ENCODE data around the gene TCOF1. TPM values are rescaled to one million over a fixed set of nuclear protein-coding genes. Genes with fewer than 3 reads are reported as not detected.
A peak's percentile ranks its signal among the peaks of the same experiment; 100 is the strongest.

TCOF1 gene
- total RNA-seq, 2 donors from 2014 or later, result 23.4 to 47.0 TPM

DNA sequence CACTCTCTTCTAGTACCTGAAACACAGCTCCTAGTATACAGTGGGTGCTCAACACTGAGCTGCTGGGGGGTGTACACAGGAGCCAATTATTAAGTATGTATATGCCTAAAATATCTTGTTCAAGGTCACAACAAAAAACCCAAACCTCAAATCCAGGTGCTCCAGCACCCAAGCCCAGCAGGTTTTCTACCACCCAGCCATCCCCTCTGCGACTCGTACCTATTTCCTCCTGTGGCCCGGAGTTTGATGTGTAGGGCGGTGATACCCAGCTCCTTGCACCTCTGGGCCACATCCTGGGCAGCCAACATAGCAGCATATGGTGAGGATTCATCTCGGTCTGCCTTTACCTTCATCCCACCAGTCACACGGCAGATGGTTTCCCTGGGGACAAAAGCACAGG, 89.1 kb downstream of the TCOF1 start:
- ATAC-seq (ENCODE audit: insufficient number of reproducible peaks, low FRiP score, low read depth), result no peak
- no peak overlapping the region for H3K27ac ChIP-seq
- TF ChIP-seq, protein P1, sequence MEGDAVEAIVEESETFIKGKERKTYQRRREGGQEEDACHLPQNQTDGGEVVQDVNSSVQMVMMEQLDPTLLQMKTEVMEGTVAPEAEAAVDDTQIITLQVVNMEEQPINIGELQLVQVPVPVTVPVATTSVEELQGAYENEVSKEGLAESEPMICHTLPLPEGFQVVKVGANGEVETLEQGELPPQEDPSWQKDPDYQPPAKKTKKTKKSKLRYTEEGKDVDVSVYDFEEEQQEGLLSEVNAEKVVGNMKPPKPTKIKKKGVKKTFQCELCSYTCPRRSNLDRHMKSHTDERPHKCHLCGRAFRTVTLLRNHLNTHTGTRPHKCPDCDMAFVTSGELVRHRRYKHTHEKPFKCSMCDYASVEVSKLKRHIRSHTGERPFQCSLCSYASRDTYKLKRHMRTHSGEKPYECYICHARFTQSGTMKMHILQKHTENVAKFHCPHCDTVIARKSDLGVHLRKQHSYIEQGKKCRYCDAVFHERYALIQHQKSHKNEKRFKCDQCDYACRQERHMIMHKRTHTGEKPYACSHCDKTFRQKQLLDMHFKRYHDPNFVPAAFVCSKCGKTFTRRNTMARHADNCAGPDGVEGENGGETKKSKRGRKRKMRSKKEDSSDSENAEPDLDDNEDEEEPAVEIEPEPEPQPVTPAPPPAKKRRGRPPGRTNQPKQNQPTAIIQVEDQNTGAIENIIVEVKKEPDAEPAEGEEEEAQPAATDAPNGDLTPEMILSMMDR (IDR thresholded peaks at IDR 0.05), result no peak
- H3K4me1 ChIP-seq (ENCODE audit: control insufficient read depth in 1 of 2, low read depth in 2 of 2), result peaks cover 10 to 19% of the 10 kb centered on the region in 2 donors
- H3K36me3 ChIP-seq, result peaks cover 45% of the 10 kb centered on the region
- no peaks in the 10 kb centered on the region for H3K27me3 ChIP-seq (replicated peaks; ENCODE audit: insufficient read depth)
- no peak for DNase-seq (ENCODE audit: low spot score)
- H3K4me3 ChIP-seq, result no peak overlapping the region
- H3K9me3 ChIP-seq, result no peaks in the 10 kb centered on the region

DNA sequence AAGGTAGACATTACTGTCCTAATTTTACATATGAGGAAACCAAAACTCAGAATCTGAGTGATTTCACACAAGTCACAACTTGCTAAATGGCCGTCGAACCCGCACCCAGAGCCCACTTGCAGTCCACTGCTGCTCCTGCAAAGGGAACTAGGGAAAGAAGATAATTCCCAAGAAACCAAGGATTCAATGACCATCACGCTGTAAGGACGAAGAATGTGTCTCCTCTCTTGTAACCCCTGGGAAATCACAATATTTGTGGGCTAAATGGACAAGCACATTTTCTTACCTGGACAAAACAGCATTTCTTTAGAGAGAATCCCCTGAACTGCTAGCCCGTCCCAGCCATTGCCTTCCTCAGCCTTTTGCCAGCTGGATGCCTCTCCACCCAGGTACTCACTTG, 89.7 kb downstream of the TCOF1 start:
- no peak for DNase-seq (ENCODE audit: low spot score)
- no peaks in the 10 kb centered on the region for H3K9me3 ChIP-seq
- peaks cover 10 to 19% of the 10 kb centered on the region in 2 donors for H3K4me1 ChIP-seq (ENCODE audit: control insufficient read depth in 1 of 2, low read depth in 2 of 2)
- TF ChIP-seq, protein P1 (IDR thresholded peaks at IDR 0.05), result no peak
- H3K36me3 ChIP-seq, result peaks cover 45% of the 10 kb centered on the region
- H3K27me3 ChIP-seq (replicated peaks; ENCODE audit: insufficient read depth), result no peaks in the 10 kb centered on the region
- H3K27ac ChIP-seq, result no peak overlapping the region
- no peak overlapping the region for H3K4me3 ChIP-seq
- no peak for ATAC-seq (ENCODE audit: insufficient number of reproducible peaks, low FRiP score, low read depth)

DNA sequence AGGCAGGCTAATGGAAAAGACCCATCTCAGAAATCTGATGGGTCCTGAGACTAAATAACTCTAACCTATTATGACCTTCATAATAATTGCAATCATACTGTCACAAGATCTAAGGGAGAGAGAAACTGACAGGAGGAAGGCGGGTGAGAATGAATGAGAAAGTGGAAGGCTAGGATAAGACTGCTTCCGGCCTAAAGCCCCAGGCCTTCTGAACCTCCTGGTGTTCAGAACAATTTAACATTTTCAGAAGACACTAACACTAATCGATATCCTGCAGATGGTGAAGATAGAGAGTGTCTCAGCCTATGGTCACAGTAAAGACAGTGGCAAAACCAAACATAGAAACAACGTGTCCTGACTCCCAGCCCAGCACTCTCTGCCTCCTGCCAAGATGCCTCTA, 90.8 kb downstream of the TCOF1 start:
- H3K4me3 ChIP-seq, result peak overlapping the region; percentile 90
- DNase-seq (ENCODE audit: low spot score), result no peak
- no peaks in the 10 kb centered on the region for H3K27me3 ChIP-seq (replicated peaks; ENCODE audit: insufficient read depth)
- peaks cover 10 to 19% of the 10 kb centered on the region in 2 donors for H3K4me1 ChIP-seq (ENCODE audit: control insufficient read depth in 1 of 2, low read depth in 2 of 2)
- H3K27ac ChIP-seq, result peak overlapping the region; percentile 92 to 97
- H3K9me3 ChIP-seq, result no peaks in the 10 kb centered on the region
- ATAC-seq (ENCODE audit: insufficient number of reproducible peaks, low FRiP score, low read depth), result no peak
- TF ChIP-seq, protein P1 (IDR thresholded peaks at IDR 0.05), result no peak
- H3K36me3 ChIP-seq, result peaks cover 43% of the 10 kb centered on the region

DNA sequence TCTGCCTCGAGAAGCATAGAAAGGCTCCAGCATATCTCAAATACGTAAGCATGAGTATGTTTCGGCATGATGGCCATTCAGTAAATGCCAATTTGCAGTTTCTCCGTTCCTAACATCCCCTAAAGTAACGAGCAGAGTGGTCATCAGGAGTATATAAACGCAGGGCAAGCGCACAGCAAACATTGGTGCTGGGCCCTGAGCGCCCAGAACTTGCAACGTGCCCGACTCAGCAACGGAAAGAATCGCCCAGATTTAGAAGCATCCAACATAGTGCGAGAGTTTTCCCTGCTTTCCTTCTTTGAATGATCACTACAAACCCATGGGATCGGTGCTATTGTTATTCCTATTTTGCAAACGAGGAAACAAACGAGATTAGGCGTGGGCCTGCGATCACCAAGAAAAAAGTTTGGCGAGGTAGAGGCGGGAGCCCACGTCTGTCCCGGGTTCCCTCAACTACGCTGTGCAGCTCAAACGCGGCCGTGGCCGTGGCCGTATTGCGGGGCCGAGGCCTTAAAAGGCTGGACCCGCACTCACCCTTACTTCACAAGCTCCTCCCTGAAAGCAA, 91.5 kb downstream of the TCOF1 start:
- TF ChIP-seq, protein P1 (IDR thresholded peaks at IDR 0.05), result no peak
- DNase-seq (ENCODE audit: low spot score), result no peak
- H3K36me3 ChIP-seq, result peaks cover 36% of the 10 kb centered on the region
- H3K4me3 ChIP-seq, result peak overlapping the region; percentile 90
- peak overlapping the region; percentile 92 to 97 for H3K27ac ChIP-seq
- H3K9me3 ChIP-seq, result no peaks in the 10 kb centered on the region
- H3K27me3 ChIP-seq (replicated peaks; ENCODE audit: insufficient read depth), result no peaks in the 10 kb centered on the region
- peak; percentile 56 for ATAC-seq (ENCODE audit: insufficient number of reproducible peaks, low FRiP score, low read depth)
- peaks cover 10 to 19% of the 10 kb centered on the region in 2 donors for H3K4me1 ChIP-seq (ENCODE audit: control insufficient read depth in 1 of 2, low read depth in 2 of 2)

Other genes with a start within 250 kb of the TCOF1 start
- 100 to 1,000 TPM; 362 to 421 TPM for gene PDGFRB, start 201.9 kb upstream of the TCOF1 start, total RNA-seq
- gene CDX1, start 190.9 kb upstream of the TCOF1 start, total RNA-seq, result not detected
- not detected for gene SLC6A7, start 167.6 kb upstream of the TCOF1 start, total RNA-seq
- under 1 TPM in 1 of 2 donors, not detected in 1; 0.35 TPM for gene CAMK2A, start 67.9 kb upstream of the TCOF1 start, total RNA-seq
- 1 to 10 TPM in 1 of 2 donors, under 1 TPM in 1; 0.41 to 4.3 TPM for gene ARSI, start 54.8 kb upstream of the TCOF1 start, total RNA-seq
- gene CD74, start 55.2 kb downstream of the TCOF1 start, total RNA-seq, result 1,000 to 10,000 TPM in 1 of 2 donors, 100 to 1,000 TPM in 1; 844 to 1,048 TPM
- 1,000 to 10,000 TPM; 1,311 to 1,492 TPM for gene RPS14, start 92.0 kb downstream of the TCOF1 start, total RNA-seq
- gene NDST1, start 150.4 kb downstream of the TCOF1 start, total RNA-seq, result 100 to 1,000 TPM; 112 to 131 TPM

Measured in thoracic aorta (tissue), 2 donors.